ENCODE data around the gene LTK. TPM values are rescaled to one million over a fixed set of nuclear protein-coding genes. Genes with fewer than 3 reads are reported as not detected.

LTK gene
- total RNA-seq, 1 donor from 2014 or later, result not detected

DNA sequence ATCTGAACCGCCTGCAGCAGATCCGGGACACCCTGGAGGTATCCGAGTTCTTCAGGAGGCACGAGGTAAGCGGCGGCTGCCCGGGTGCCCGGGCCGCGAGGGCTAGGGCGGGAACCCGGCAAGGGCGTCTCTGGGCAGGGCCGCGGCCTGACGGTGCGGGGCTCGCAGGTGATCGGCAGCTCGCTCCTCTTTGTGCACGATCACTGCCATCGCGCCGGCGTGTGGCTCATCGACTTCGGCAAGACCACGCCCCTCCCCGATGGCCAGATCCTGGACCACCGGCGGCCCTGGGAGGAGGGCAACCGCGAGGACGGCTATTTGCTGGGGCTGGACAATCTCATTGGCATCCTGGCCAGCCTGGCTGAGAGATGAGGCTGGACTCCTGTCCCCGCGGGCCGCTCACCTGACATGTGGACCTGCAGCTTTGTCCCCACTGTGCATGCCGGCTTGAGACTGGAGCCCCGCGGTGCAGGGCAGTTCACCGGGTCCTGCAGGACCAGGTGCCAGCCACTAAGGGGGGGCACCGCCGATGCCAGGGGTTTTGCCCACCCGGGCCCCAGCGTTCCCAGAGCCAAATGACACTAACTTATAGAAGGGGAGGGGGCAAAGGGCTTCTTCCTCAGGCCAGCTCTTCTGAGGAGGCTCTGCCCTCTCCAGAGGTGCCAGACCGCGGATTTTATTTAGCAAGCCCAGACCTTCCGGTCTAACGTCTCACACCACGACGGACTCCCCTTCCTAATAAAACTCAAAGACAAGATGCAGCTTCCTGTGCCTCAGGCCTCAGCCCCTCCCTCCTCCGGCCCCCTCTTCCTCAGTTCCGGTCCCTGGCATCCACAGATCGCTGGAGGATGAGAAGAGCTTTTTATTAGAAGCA lies 10.6 kb downstream of the LTK start:
- H3K4me3 ChIP-seq (ENCODE audit: low read depth, low read length), result no peak overlapping the region
- no peak for TF ChIP-seq CTCF (IDR thresholded peaks at IDR 0.05; ENCODE audit: insufficient read depth, low read length, severe bottlenecking)
- FAIRE-seq, result no peak
- no peaks in the 10 kb centered on the region for H3K36me3 ChIP-seq (ENCODE audit: control insufficient read depth, insufficient read depth, low read length)
- peaks cover 31% of the 10 kb centered on the region for H3K27me3 ChIP-seq (ENCODE audit: control insufficient read depth, insufficient read depth, low read length)
- DNase-seq (ENCODE audit: low read depth), result no peak

GRCh38 chr15:41501931-41502794 lies 11.5 kb downstream of the LTK start:
- H3K27me3 ChIP-seq (ENCODE audit: control insufficient read depth, insufficient read depth, low read length), result peaks cover 31% of the 10 kb centered on the region
- DNase-seq (ENCODE audit: low read depth) (no peak), FAIRE-seq (no peak)
- no peak for TF ChIP-seq CTCF (IDR thresholded peaks at IDR 0.05; ENCODE audit: insufficient read depth, low read length, severe bottlenecking)
- H3K4me3 ChIP-seq (ENCODE audit: low read depth, low read length), result no peak overlapping the region
- H3K36me3 ChIP-seq (ENCODE audit: control insufficient read depth, insufficient read depth, low read length), result no peaks in the 10 kb centered on the region

GRCh38 chr15:41501191-41501917 lies 12.3 kb downstream of the LTK start:
- no peak overlapping the region for H3K4me3 ChIP-seq (ENCODE audit: low read depth, low read length)
- peaks cover 34% of the 10 kb centered on the region for H3K27me3 ChIP-seq (ENCODE audit: control insufficient read depth, insufficient read depth, low read length)
- no peak for TF ChIP-seq CTCF (IDR thresholded peaks at IDR 0.05; ENCODE audit: insufficient read depth, low read length, severe bottlenecking)
- no peaks in the 10 kb centered on the region for H3K36me3 ChIP-seq (ENCODE audit: control insufficient read depth, insufficient read depth, low read length)
- FAIRE-seq (no peak), DNase-seq (ENCODE audit: low read depth) (no peak)

DNA sequence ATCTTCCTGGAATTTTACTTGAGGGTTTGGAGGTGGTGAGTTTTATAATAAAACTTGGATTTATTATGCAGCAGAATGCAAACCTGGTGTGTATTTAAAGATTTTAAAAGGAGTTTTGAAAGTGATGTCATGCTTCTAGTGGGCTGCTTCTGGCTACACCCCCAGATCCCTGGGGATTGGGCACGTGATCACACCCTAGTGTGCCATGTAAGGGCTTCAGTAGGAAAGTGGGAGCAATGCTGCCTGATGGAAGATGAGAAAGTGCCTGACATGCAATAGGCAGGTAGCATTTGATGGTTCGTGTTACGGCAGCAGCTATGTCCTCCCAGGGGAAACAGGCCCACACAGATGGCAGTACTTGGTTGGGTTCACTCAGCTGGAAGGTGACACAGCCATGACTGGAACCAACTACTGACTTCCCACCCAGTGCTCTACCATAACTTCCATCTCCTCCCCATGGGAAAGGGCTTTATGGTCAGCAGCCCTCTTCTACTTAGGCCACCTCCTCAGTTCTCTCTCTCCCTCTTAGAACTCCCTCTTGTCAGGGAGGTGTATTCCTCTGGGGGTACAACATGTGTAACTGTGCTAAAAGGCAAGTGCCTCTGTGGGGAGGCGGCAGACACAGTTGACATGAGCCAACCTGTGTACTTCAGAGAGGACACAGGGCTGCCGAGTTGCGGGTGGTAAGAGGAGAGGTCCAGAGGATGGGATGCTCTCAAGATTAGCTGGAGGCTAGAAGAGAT lies 14.3 kb downstream of the LTK start:
- Histone ChIP-seq H3K36me3 (ENCODE audit: control insufficient read depth, insufficient read depth, low read length) (no peaks in the 10 kb centered on the region), H3K27me3 (ENCODE audit: control insufficient read depth, insufficient read depth, low read length) (peaks cover 38% of the 10 kb centered on the region), H3K4me3 (ENCODE audit: low read depth, low read length) (no peak overlapping the region)
- TF ChIP-seq CTCF (IDR thresholded peaks at IDR 0.05; ENCODE audit: insufficient read depth, low read length, severe bottlenecking), result no peak
- FAIRE-seq (no peak), DNase-seq (ENCODE audit: low read depth) (no peak)

GRCh38 chr15:41498657-41499056 lies 15.0 kb downstream of the LTK start:
- FAIRE-seq (no peak), DNase-seq (ENCODE audit: low read depth) (no peak)
- Histone ChIP-seq H3K4me3 (ENCODE audit: low read depth, low read length) (no peak overlapping the region), H3K27me3 (ENCODE audit: control insufficient read depth, insufficient read depth, low read length) (peaks cover 41% of the 10 kb centered on the region), H3K36me3 (ENCODE audit: control insufficient read depth, insufficient read depth, low read length) (no peaks in the 10 kb centered on the region)
- TF ChIP-seq CTCF (IDR thresholded peaks at IDR 0.05; ENCODE audit: insufficient read depth, low read length, severe bottlenecking), result no peak
